DMS153 treated with DMSO at 0.1 percent for 48 hours (cell line): ENCODE measurements around the gene HACD2.

Experiments used
- DNase-seq: peaks from one replicate; lab custom pipeline; 2025; ENCODE audit not compliant: unreplicated experiment; lab: John Stamatoyannopoulos, UW

Gene HACD2

GRCh38 chr3:123449102-123449996 lies 135.5 kb downstream of the HACD2 start:
- DNase-seq: no peak

GRCh38 chr3:123448536-123449101 lies 136.2 kb downstream of the HACD2 start, which contains the start of gene ADCY5:
TSS of gene ADCY5 (minus strand) at chr3:123449090. CDS start at chr3:123448545, 545 bp downstream.
- DNase-seq: no peak

DNA sequence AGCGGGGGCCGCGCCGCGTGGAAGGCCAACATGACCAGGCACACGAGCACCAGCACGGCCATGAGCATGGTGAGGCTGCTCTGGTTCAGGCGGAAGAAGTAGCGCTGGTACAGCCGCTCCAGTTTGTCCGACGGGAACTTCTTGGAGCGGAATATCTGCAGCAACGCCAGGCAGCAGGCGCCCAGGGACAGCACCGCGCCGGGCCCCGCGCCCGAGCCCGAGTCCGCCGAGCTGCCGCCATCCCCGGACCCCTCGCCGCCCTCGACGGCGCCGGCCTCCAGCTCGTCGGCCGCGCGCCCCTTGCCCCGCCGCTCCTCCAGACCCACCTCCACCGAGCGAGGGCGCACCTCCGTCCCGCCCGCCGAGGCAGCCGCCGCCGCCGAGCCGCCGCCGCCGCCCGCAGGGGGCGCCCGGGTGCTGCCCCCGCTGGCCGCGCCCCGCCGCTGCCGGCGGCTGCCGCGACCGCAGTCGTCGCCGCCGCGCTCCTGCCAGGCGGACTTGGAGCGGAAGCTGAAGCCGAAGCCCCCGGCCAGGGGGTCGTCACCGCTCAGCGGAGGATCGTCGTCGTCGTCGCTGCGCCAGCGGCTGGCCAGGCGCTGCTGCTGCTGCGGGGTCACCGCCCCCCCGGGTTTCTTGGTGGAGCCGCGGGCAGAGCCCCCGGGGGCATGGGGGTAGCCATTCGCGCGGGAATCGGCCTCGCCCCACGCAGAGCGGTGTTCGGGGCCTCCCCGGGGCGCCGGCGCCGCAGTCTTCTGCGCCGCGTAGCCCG lies 136.9 kb downstream of the HACD2 start:
- no peak for DNase-seq

DNA sequence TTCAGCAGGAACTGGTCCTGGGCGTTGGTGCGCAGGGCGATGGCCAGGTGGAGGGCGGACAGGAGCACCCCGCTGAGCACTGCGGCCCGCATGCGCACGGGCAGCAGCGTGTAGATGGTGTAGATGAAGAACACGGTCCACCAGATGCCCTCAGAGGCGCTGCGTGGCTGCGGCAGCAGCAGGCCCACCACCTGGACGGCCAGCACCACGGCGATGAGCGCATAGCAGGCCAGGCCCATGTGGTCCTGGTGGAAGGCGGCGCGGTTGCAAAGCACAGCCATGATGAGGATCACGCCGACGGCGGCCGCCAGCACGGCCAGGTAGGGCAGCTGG lies 137.5 kb downstream of the HACD2 start:
- no peak for DNase-seq

DNA sequence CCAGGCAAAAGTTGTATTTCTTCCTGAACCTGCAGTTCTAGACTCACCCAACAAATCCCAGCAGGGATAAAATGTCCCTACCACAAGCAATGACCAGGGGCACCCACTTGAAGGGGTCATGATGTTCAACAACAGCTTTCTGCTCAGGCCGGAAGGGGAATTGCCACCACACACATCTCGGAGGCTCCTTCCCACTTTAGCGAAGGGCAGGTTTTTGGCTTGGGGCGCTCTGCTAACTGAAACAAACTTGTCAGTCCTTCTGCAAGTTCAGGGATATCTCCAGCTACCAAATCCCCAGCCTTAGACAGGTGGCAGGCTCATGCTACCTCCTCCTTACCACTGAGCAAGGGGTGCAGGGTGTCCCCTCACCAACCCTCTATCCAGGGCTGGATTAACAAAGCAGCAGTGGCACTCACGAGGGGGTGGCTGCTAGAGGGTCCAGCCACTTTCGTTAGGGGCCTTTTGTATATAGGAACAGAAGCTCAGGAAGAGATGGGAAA lies 138.2 kb downstream of the HACD2 start:
- no peak for DNase-seq

- no peak for DNase-seq
Measured at GRCh38 chr3:123446210-123446609, 138.6 kb downstream of the HACD2 start.

GRCh38 chr3:123445702-123446101 lies 139.2 kb downstream of the HACD2 start:
- no peak for DNase-seq

DNA sequence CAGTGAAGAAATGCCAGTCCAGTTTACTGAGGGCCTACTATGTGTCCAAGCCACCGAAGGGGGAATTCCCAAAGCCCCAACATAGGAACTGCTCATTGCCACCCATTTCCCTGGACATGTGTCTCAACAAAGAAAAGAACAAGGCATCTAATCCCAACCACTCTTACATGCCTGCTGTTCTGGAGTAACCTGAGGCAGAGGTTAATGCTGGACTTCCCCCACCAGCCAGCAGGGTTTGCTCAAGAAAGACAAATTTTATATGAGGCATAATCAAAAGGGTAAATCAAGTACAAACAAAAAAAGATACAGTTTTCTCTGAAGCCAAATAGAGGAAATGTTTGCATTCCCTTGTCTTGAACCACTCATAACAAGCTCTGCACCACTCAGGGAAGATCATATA lies 140.1 kb downstream of the HACD2 start:
- DNase-seq: no peak

DNA sequence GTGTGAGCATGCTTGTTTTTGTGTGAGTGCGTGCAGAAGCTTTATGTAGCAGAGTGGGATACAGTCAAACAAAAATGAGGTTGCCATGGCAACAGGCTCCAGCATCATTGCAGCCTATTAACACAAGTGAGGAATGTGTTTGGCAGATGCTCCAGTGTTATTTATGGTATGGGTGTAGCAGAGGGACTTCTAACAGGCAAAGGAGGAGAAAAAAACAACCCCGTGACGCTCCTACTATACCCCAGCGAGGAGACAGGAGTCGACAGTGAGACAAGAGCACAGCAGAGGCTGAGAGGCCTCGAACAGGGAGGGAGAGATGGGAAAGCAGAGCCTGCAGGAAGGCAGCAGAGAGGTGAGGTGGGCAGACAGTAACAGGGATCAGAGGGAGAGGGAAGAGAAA lies 140.8 kb downstream of the HACD2 start:
- DNase-seq: no peak

DNA sequence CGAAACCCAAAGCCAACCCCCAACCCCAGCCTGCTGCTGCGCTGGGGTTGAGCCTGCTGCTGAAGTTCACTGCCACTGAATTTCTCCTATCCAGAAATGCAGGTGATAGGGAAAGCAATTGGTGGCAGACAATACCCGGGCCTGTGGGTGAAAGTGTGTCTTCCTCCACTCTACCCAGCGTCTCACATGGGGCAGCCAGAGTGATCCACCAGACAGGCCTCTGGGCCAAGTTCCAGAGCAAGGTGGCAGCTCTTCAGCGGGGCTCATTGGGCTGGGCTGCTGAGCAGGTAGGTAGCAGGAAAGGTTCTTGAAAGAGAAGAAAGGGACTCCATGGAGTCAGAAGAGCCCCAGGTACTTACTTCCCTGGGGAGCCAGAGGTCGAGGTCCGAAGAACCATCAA lies 141.9 kb downstream of the HACD2 start:
- DNase-seq: no peak

- no peak for DNase-seq
Measured at GRCh38 chr3:123442125-123442524, 142.7 kb downstream of the HACD2 start.
